Stimulated activated CD4-positive, alpha-beta T cell treated with anti-CD3 and anti-CD28 coated beads, Interleukin-15, amount 100 ng/mL, for 48 hours (primary cell): ENCODE results near the gene CCDC3.

ENCODE experiments used
- DNase-seq, 2 donors: peaks; one replicate each; pipeline ENCODE4 v3.0.0-alpha.2; 2020; ENCODE audit warnings: low read depth in 2 of 2

CCDC3 gene

GRCh38 chr10:12961416-12962205, 39.9 kb downstream of the CCDC3 start:
- DNase-seq: no peak

GRCh38 chr10:12960941-12961340, 40.6 kb downstream of the CCDC3 start:
- DNase-seq: no peak

GRCh38 chr10:12960334-12960898, 41.1 kb downstream of the CCDC3 start:
- no peak for DNase-seq

GRCh38 chr10:12958546-12959110, 42.9 kb downstream of the CCDC3 start:
- no peak for DNase-seq

- DNase-seq: no peak
Measured at GRCh38 chr10:12957081-12957480, 44.4 kb downstream of the CCDC3 start.

- no peak for DNase-seq
Measured at GRCh38 chr10:12954866-12955265, 46.6 kb downstream of the CCDC3 start.

GRCh38 chr10:12950583-12951128, 50.9 kb downstream of the CCDC3 start:
- no peak for DNase-seq

- DNase-seq: no peak
Measured at GRCh38 chr10:12949248-12949647, 52.3 kb downstream of the CCDC3 start.

- DNase-seq: no peak
Measured at GRCh38 chr10:12947741-12948140, 53.8 kb downstream of the CCDC3 start.

- no peak for DNase-seq
Measured at GRCh38 chr10:12946372-12946771, 55.1 kb downstream of the CCDC3 start.

GRCh38 chr10:12945690-12946359, 55.7 kb downstream of the CCDC3 start:
- DNase-seq: no peak

- DNase-seq: no peak
Measured at GRCh38 chr10:12944931-12945330, 56.6 kb downstream of the CCDC3 start.

- no peak for DNase-seq
Measured at GRCh38 chr10:12943425-12943824, 58.1 kb downstream of the CCDC3 start.

- no peak for DNase-seq
Measured at GRCh38 chr10:12941966-12942365, 59.5 kb downstream of the CCDC3 start.

- no peak for DNase-seq
Measured at GRCh38 chr10:12940791-12941190, 60.7 kb downstream of the CCDC3 start.

- no peak for DNase-seq
Measured at GRCh38 chr10:12938271-12938670, 63.2 kb downstream of the CCDC3 start.

- no peak for DNase-seq
Measured at GRCh38 chr10:12937527-12937926, 64.0 kb downstream of the CCDC3 start.

- no peak for DNase-seq
Measured at GRCh38 chr10:12934777-12935176, 66.7 kb downstream of the CCDC3 start.

- no peak for DNase-seq
Measured at GRCh38 chr10:12929381-12929780, 72.1 kb downstream of the CCDC3 start.

GRCh38 chr10:12928571-12928970, 72.9 kb downstream of the CCDC3 start:
- no peak for DNase-seq

GRCh38 chr10:12927896-12928295, 73.6 kb downstream of the CCDC3 start:
- no peak for DNase-seq

GRCh38 chr10:12925845-12926244, 75.7 kb downstream of the CCDC3 start:
- DNase-seq: no peak
